Measurements from ENCODE around the gene CBFA2T2. TPM values are rescaled to one million over a fixed set of nuclear protein-coding genes. Genes with fewer than 3 reads are reported as not detected.
A peak's percentile ranks its signal among the peaks of the same experiment; 100 is the strongest.
"Not testable (repeated sequence)": the region's sequence is repeated elsewhere in the genome, so short reads cannot be mapped to it uniquely, and the experiment has no call there.

Gene CBFA2T2
- polyA plus RNA-seq, 4 donors, result 6.5 to 30.3 (median 9.2) TPM

DNA sequence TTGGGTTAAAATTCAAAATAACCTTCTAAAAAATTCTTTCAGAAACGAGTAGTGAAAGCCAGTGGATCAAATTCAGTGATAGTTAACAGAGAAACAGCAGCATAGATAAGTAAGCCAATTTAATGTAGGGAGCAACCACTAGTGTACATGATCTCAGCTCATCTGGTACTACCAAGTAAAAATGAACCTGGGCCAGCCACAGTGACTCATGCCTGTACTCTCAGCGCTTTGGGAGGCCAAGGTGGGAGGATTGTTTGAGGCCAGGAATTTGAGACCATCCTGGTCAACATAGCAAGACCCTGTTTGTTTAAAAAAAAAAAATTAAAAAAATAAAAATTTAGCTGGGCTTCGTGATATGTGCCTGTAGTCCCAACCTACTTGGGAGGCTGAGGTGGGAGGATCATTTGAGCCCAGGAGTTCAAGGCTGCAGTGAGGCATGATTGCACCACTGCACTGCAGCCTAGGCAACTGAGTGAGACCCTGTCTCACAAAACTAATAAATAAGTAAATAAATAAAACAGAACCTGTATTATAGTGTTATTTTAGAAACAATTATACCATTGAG lies 32.4 kb downstream of the CBFA2T2 start:
- Histone ChIP-seq H3K9me3 (ENCODE audit: control insufficient read depth in 2 of 2, insufficient read depth in 1 of 2, low read depth in 1 of 2, low read length in 1 of 2) (no peaks in the 10 kb centered on the region), H3K36me3 (ENCODE audit: control insufficient read depth in 3 of 3, insufficient read depth in 2 of 3, low read depth in 1 of 3, low read length in 3 of 3) (peaks cover 0 to 9% (median 0%) of the 10 kb centered on the region in 3 donors), H3K4me1 (ENCODE audit: control insufficient read depth in 3 of 3, insufficient read depth in 2 of 3, low read depth in 1 of 3, low read length in 2 of 3) (no peaks in the 10 kb centered on the region), H3K27ac (ENCODE audit: low read depth in 1 of 3, low read length in 2 of 3) (no peak overlapping the region), H3K4me3 (ENCODE audit: low read depth in 1 of 3, low read length in 3 of 3) (no peak overlapping the region), H3K27me3 (ENCODE audit: control insufficient read depth in 3 of 3, insufficient read depth in 3 of 3, low read length in 3 of 3) (no peaks in the 10 kb centered on the region)
- 66 to 77% (median 74%) methylated on average over 3 of the region's 3 CpGs for WGBS, 3 donors
- DNase-seq (no peak), FAIRE-seq (no peak)

GRCh38 chr20:33524261-33524660 lies 34.4 kb downstream of the CBFA2T2 start:
- no peak for DNase-seq
- H3K27me3 ChIP-seq (ENCODE audit: control insufficient read depth in 3 of 3, insufficient read depth in 3 of 3, low read length in 3 of 3), result no peaks in the 10 kb centered on the region
- WGBS, 3 donors, result 65 to 78% (median 70%) methylated on average over 3 of the region's 3 CpGs
- peaks cover 0 to 9% (median 1%) of the 10 kb centered on the region in 3 donors for H3K36me3 ChIP-seq (ENCODE audit: control insufficient read depth in 3 of 3, insufficient read depth in 2 of 3, low read depth in 1 of 3, low read length in 3 of 3)
- no peak for FAIRE-seq
- no peak overlapping the region for H3K27ac ChIP-seq (ENCODE audit: low read depth in 1 of 3, low read length in 2 of 3)
- no peaks in the 10 kb centered on the region for H3K9me3 ChIP-seq (ENCODE audit: control insufficient read depth in 2 of 2, insufficient read depth in 1 of 2, low read depth in 1 of 2, low read length in 1 of 2)
- no peak overlapping the region for H3K4me3 ChIP-seq (ENCODE audit: low read depth in 1 of 3, low read length in 3 of 3)
- no peaks in the 10 kb centered on the region for H3K4me1 ChIP-seq (ENCODE audit: control insufficient read depth in 3 of 3, insufficient read depth in 2 of 3, low read depth in 1 of 3, low read length in 2 of 3)

DNA sequence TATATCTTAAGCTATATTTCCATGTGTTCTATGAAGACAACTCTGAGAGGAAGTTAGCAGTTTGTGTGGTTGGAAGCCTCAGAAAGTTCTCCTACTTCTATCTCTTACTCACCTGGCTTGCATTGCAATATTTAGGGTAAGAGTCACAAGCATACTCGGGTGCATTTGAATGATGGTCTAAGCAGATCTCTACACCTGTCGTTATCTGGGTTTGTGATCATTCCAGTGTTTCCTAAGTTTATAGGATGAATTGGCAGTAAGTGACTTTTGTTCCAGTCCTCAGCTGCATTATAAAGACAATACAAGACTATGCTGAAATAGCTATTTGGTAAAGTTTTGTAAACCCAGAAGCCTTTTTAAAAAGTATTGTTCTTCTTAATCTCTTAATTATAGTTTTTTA lies 36.9 kb downstream of the CBFA2T2 start:
- no peak for FAIRE-seq
- 44 to 62% (median 54%) methylated on average over 2 of the region's 2 CpGs for WGBS, 3 donors
- no peaks in the 10 kb centered on the region for H3K9me3 ChIP-seq (ENCODE audit: control insufficient read depth in 2 of 2, insufficient read depth in 1 of 2, low read depth in 1 of 2, low read length in 1 of 2)
- no peak for DNase-seq
- H3K27ac ChIP-seq (ENCODE audit: low read depth in 1 of 3, low read length in 2 of 3), result no peak overlapping the region
- no peak overlapping the region for H3K4me3 ChIP-seq (ENCODE audit: low read depth in 1 of 3, low read length in 3 of 3)
- H3K4me1 ChIP-seq (ENCODE audit: control insufficient read depth in 3 of 3, insufficient read depth in 2 of 3, low read depth in 1 of 3, low read length in 2 of 3), result peaks cover 0 to 10% (median 4%) of the 10 kb centered on the region in 3 donors
- H3K36me3 ChIP-seq (ENCODE audit: control insufficient read depth in 3 of 3, insufficient read depth in 2 of 3, low read depth in 1 of 3, low read length in 3 of 3), result peaks cover 0 to 9% (median 1%) of the 10 kb centered on the region in 3 donors
- no peaks in the 10 kb centered on the region for H3K27me3 ChIP-seq (ENCODE audit: control insufficient read depth in 3 of 3, insufficient read depth in 3 of 3, low read length in 3 of 3)

- FAIRE-seq (no peak), DNase-seq (no peak)
- H3K27me3 ChIP-seq (ENCODE audit: control insufficient read depth in 3 of 3, insufficient read depth in 3 of 3, low read length in 3 of 3), result no peaks in the 10 kb centered on the region
- peak overlapping the region in 2 of 3 donors; percentile 11 to 29 for H3K27ac ChIP-seq (ENCODE audit: low read depth in 1 of 3, low read length in 2 of 3)
- H3K36me3 ChIP-seq (ENCODE audit: control insufficient read depth in 3 of 3, insufficient read depth in 2 of 3, low read depth in 1 of 3, low read length in 3 of 3), result peaks cover 0 to 8% (median 1%) of the 10 kb centered on the region in 3 donors
- no peak overlapping the region for H3K4me3 ChIP-seq (ENCODE audit: low read depth in 1 of 3, low read length in 3 of 3)
- H3K4me1 ChIP-seq (ENCODE audit: control insufficient read depth in 3 of 3, insufficient read depth in 2 of 3, low read depth in 1 of 3, low read length in 2 of 3), result peaks cover 0 to 15% (median 8%) of the 10 kb centered on the region in 3 donors
- WGBS, 3 donors, result 55 to 67% (median 62%) methylated on average over 6 of the region's 6 CpGs
- no peaks in the 10 kb centered on the region for H3K9me3 ChIP-seq (ENCODE audit: control insufficient read depth in 2 of 2, insufficient read depth in 1 of 2, low read depth in 1 of 2, low read length in 1 of 2)
Measured at GRCh38 chr20:33531047-33531877, 41.4 kb downstream of the CBFA2T2 start.

DNA sequence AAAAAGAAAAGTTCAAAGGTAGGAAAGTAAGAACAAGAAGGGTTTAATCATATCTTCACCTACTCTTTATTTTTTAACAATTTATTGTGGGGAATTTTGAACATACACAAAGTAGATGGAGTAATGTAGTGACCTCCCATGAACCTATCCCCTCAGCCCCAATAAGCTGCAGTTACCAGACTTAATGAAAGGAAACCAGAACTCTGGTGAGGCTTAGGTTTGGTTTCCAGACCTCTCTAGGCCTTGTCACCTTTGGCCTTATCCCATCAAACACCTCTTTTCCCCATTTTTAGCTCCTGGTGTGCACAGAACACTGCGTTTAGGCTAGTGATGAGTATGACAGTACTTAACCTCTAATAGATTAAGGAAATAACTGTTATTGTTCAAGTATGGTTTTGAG lies 42.0 kb downstream of the CBFA2T2 start:
- no peak overlapping the region for H3K4me3 ChIP-seq (ENCODE audit: low read depth in 1 of 3, low read length in 3 of 3)
- H3K4me1 ChIP-seq (ENCODE audit: control insufficient read depth in 3 of 3, insufficient read depth in 2 of 3, low read depth in 1 of 3, low read length in 2 of 3), result peaks cover 0 to 15% (median 8%) of the 10 kb centered on the region in 3 donors
- H3K27ac ChIP-seq (ENCODE audit: low read depth in 1 of 3, low read length in 2 of 3), result no peak overlapping the region
- no peaks in the 10 kb centered on the region for H3K9me3 ChIP-seq (ENCODE audit: control insufficient read depth in 2 of 2, insufficient read depth in 1 of 2, low read depth in 1 of 2, low read length in 1 of 2)
- no peak for DNase-seq
- no peak for FAIRE-seq
- H3K36me3 ChIP-seq (ENCODE audit: control insufficient read depth in 3 of 3, insufficient read depth in 2 of 3, low read depth in 1 of 3, low read length in 3 of 3), result peaks cover 0 to 8% (median 1%) of the 10 kb centered on the region in 3 donors
- WGBS, 3 donors, result 50 to 72% (median 52%) methylated on average over 1 of the region's 1 CpG
- H3K27me3 ChIP-seq (ENCODE audit: control insufficient read depth in 3 of 3, insufficient read depth in 3 of 3, low read length in 3 of 3), result no peaks in the 10 kb centered on the region

DNA sequence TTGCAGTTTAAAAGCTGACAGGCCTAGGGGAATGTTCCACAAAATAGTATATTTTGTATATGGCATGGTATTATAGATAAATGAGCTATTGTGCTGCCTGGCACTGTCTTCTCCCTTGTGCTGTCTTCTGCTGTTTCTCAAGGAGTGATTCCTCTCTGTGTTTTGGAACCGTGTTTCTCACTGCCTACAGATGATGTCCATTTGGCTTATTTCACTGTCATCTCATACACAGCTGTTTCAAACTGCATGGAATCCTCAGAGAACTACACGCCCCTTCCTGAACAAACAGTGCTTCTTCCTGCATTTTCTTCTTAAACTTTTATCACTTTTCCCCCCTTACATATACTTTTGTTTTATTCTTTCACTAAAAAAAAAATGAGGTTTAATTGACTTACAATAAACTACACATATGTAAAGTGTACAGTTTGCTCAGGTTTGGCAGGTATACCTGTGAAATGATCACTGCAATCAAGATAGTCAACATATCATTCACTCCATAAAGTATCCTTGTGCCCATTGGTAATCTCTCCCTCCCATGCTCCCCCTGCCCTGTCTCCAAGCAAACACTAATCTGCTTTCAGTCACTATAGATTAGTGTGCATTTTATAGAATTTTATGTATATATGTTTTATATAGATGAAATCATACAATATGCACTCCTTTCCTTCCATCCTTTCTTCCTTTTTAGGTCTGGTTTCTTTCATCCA lies 43.0 kb downstream of the CBFA2T2 start:
- Histone ChIP-seq H3K4me3 (ENCODE audit: low read depth in 1 of 3, low read length in 3 of 3) (no peak overlapping the region), H3K27me3 (ENCODE audit: control insufficient read depth in 3 of 3, insufficient read depth in 3 of 3, low read length in 3 of 3) (no peaks in the 10 kb centered on the region), H3K36me3 (ENCODE audit: control insufficient read depth in 3 of 3, insufficient read depth in 2 of 3, low read depth in 1 of 3, low read length in 3 of 3) (peaks cover 0 to 8% (median under 1%) of the 10 kb centered on the region in 3 donors), H3K27ac (ENCODE audit: low read depth in 1 of 3, low read length in 2 of 3) (peak overlapping the region in 1 of 3 donors; percentile 20), H3K9me3 (ENCODE audit: control insufficient read depth in 2 of 2, insufficient read depth in 1 of 2, low read depth in 1 of 2, low read length in 1 of 2) (no peaks in the 10 kb centered on the region), H3K4me1 (ENCODE audit: control insufficient read depth in 3 of 3, insufficient read depth in 2 of 3, low read depth in 1 of 3, low read length in 2 of 3) (peaks cover 0 to 15% (median 8%) of the 10 kb centered on the region in 3 donors)
- DNase-seq (no peak), FAIRE-seq (no peak)
- 31 to 42% (median 36%) methylated on average over 2 of the region's 2 CpGs for WGBS, 3 donors

DNA sequence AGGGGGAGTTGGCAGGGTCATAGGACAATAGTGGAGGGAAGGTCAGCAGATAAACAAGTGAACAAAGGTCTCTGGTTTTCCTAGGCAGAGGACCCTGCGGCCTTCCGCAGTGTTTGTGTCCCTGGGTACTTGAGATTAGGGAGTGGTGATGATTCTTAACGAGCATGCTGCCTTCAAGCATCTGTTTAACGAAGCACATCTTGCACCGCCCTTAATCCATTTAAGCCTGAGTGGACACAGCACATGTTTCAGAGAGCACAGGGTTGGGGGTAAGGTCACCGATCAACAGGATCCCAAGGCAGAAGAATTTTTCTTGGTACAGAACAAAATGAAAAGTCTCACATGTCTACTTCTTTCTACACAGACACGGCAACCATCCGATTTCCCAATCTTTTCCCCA lies 45.8 kb downstream of the CBFA2T2 start:
- not testable (repeated sequence) for H3K27me3 ChIP-seq (ENCODE audit: control insufficient read depth in 3 of 3, insufficient read depth in 3 of 3, low read length in 3 of 3); DNase-seq; FAIRE-seq; H3K4me3 ChIP-seq (ENCODE audit: low read depth in 1 of 3, low read length in 3 of 3); H3K27ac ChIP-seq (ENCODE audit: low read depth in 1 of 3, low read length in 2 of 3); H3K9me3 ChIP-seq (ENCODE audit: control insufficient read depth in 2 of 2, insufficient read depth in 1 of 2, low read depth in 1 of 2, low read length in 1 of 2); H3K36me3 ChIP-seq (ENCODE audit: control insufficient read depth in 3 of 3, insufficient read depth in 2 of 3, low read depth in 1 of 3, low read length in 3 of 3)
- peaks cover 0 to 24% (median 13%) of the 10 kb centered on the region in 3 donors for H3K4me1 ChIP-seq (ENCODE audit: control insufficient read depth in 3 of 3, insufficient read depth in 2 of 3, low read depth in 1 of 3, low read length in 2 of 3)
- 75 to 85% (median 84%) methylated on average over 5 to 6 of the region's 8 CpGs for WGBS, 3 donors

DNA sequence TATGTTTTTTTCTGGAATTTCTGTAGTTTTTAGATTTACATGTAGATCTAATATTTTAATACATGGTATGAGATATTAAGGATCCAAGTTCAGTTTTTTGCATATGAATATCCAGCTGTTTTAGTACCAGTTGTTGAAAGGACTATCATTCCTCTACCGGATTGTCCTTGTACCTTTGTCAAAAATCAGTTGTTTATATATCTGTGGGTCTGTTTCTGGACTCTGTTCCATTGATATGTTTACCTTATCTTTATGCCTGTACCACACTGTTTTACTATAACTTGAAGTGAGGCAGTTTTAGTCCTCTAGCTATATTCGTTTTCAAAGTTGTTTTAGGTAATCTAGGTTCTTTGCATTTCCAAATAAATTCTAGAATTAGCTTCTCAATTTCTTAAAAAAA lies 47.7 kb downstream of the CBFA2T2 start:
- no peak for DNase-seq
- H3K27ac ChIP-seq (ENCODE audit: low read depth in 1 of 3, low read length in 2 of 3), result no peak overlapping the region
- FAIRE-seq, result no peak
- no peaks in the 10 kb centered on the region for H3K27me3 ChIP-seq (ENCODE audit: control insufficient read depth in 3 of 3, insufficient read depth in 3 of 3, low read length in 3 of 3)
- H3K4me3 ChIP-seq (ENCODE audit: low read depth in 1 of 3, low read length in 3 of 3), result no peak overlapping the region
- H3K4me1 ChIP-seq (ENCODE audit: control insufficient read depth in 3 of 3, insufficient read depth in 2 of 3, low read depth in 1 of 3, low read length in 2 of 3), result peaks cover 2 to 8% (median 5%) of the 10 kb centered on the region in 3 donors
- peaks cover 0 to 8% (median 0%) of the 10 kb centered on the region in 3 donors for H3K36me3 ChIP-seq (ENCODE audit: control insufficient read depth in 3 of 3, insufficient read depth in 2 of 3, low read depth in 1 of 3, low read length in 3 of 3)
- no peaks in the 10 kb centered on the region for H3K9me3 ChIP-seq (ENCODE audit: control insufficient read depth in 2 of 2, insufficient read depth in 1 of 2, low read depth in 1 of 2, low read length in 1 of 2)
- 25 to 61% (median 33%) methylated on average over 2 of the region's 2 CpGs for WGBS, 3 donors

Measured in small intestine (tissue), 7 donors.